ENCODE results near the gene PPARA. TPM values are rescaled to one million over a fixed set of nuclear protein-coding genes. Genes with fewer than 3 reads are reported as not detected.

PPARA gene
- total RNA-seq, 1 experiment from 2014 or later, result 10.7 TPM

GRCh38 chr22:46121523-46122287, 28.6 kb upstream of the PPARA start:
- TF ChIP-seq CTCF (IDR thresholded peaks at IDR 0.05) (no peak), POLR2AphosphoS5 (IDR thresholded peaks at IDR 0.05; ENCODE audit: low read depth, low read length) (no peak), REST (IDR thresholded peaks at IDR 0.05; ENCODE audit: insufficient read depth in 1 of 2, low read depth in 2 of 2, low read length in 1 of 2) (no peak)
- Histone ChIP-seq H3K36me3 (ENCODE audit: control insufficient read depth, insufficient read depth, low read length) (no peaks in the 10 kb centered on the region), H3K4me1 (ENCODE audit: control insufficient read depth, insufficient read depth, low read length) (peaks cover 18% of the 10 kb centered on the region), H3K27me3 (ENCODE audit: control insufficient read depth, insufficient read depth, low read length) (no peaks in the 10 kb centered on the region), H3K4me3 (ENCODE audit: low read depth in 2 of 2, low read length in 2 of 2) (no peak overlapping the region), H3K9me3 (ENCODE audit: control insufficient read depth, insufficient read depth, low read depth, low read length) (no peaks in the 10 kb centered on the region), H3K27ac (ENCODE audit: low read length) (no peak overlapping the region)
- ChIA-PET CTCF (interaction anchor here (0.5 to 1.0 kb wide), 5 partner anchors 40 to 411 kb away, joined by 3 to 5 read pairs (median 4); no protein-coding TSS in a partner anchor), POLR2A (no interaction called here)
- ATAC-seq (peak; percentile 44; the same call in 1 of the 2 replicates), DNase-seq (ENCODE audit: low read depth, low spot score) (no peak)
- intact Hi-C loops (cut with micrococcal nuclease; ENCODE audit: unreplicated experiment), result loop anchor here (2.0 to 5.0 kb wide), 2 partner anchors 176 to 193 kb away; partner anchors contain the start of gene GTSE1
- in situ Hi-C loops (cut with HindIII; ENCODE audit: low pct_unique_long_range_greater_than_20kb, low sequenced_read_pairs), result no loop called here
- no TSS peak for BruUV-seq (replicated peaks)

- intact Hi-C loops (cut with micrococcal nuclease; ENCODE audit: unreplicated experiment), result loop anchor here (2.0 to 5.0 kb wide), 2 partner anchors 175 to 192 kb away; partner anchors contain the start of gene GTSE1
- CTCF ChIA-PET, result interaction anchor here (1.0 kb wide), 1 partner anchor 193 kb away, joined by 5 read pairs; no protein-coding TSS in a partner anchor
Measured at GRCh38 chr22:46122511-46122971, 27.8 kb upstream of the PPARA start.

More at GRCh38 chr22:46122511-46122971, 27.8 kb upstream of the PPARA start:
- Histone ChIP-seq H3K27ac (ENCODE audit: low read length) (no peak overlapping the region), H3K4me1 (ENCODE audit: control insufficient read depth, insufficient read depth, low read length) (peaks cover 16% of the 10 kb centered on the region), H3K9me3 (ENCODE audit: control insufficient read depth, insufficient read depth, low read depth, low read length) (no peaks in the 10 kb centered on the region), H3K4me3 (ENCODE audit: low read depth in 2 of 2, low read length in 2 of 2) (no peak overlapping the region), H3K27me3 (ENCODE audit: control insufficient read depth, insufficient read depth, low read length) (no peaks in the 10 kb centered on the region), H3K36me3 (ENCODE audit: control insufficient read depth, insufficient read depth, low read length) (no peaks in the 10 kb centered on the region)
- no TSS peak for BruUV-seq (replicated peaks)
- ATAC-seq (peak; percentile 64), DNase-seq (ENCODE audit: low read depth, low spot score) (no peak)
- POLR2A ChIA-PET, result no interaction called here
- TF ChIP-seq CTCF (IDR thresholded peaks at IDR 0.05) (peak; percentile 91), REST (IDR thresholded peaks at IDR 0.05; ENCODE audit: insufficient read depth in 1 of 2, low read depth in 2 of 2, low read length in 1 of 2) (no peak)
- in situ Hi-C loops (cut with HindIII; ENCODE audit: low pct_unique_long_range_greater_than_20kb, low sequenced_read_pairs), result no loop called here

All from Panc1 (cell line).